Activated CD4-positive, alpha-beta T cell treated with anti-CD3 and anti-CD28 coated beads for 36 hours (primary cell): ENCODE data around the gene NTN4. TPM values are rescaled to one million over a fixed set of nuclear protein-coding genes. Genes with fewer than 3 reads are reported as not detected.
"Not testable (repeated sequence)": the region's sequence is repeated elsewhere in the genome, so short reads cannot be mapped to it uniquely, and the experiment has no call there.

Experiments used
- ATAC-seq: fragments of 200-7000 bp; cut with Tn5 transposase; one replicate; pipeline ENCODE4 v1.10.0; 2021; ENCODE audit warnings: mild to moderate bottlenecking, moderate library complexity
- CTCF ChIA-PET: fragments of 350-600 bp; sonication (Branson Sonifier 250); formaldehyde crosslinking; loops from one replicate; lab custom pipeline; 2021; ENCODE audit warnings: antibody characterized with exemption; lab: Charles Lee
- POLR2A ChIA-PET: fragments of 350-600 bp; sonication (Branson Sonifier 250); formaldehyde crosslinking; loops from one replicate; lab custom pipeline; 2021; ENCODE audit warnings: antibody characterized with exemption, inconsistent platforms; lab: Charles Lee
- DNase-seq: peaks from one replicate; pipeline ENCODE4 v3.0.0-alpha.2; 2020
- H3K27ac Mint-ChIP-seq: one replicate; pipeline ENCODE4 v1.8.0; 2021; ENCODE audit warnings: mixed read lengths
- H3K27me3 Mint-ChIP-seq: one replicate; pipeline ENCODE4 v1.8.0; 2021; ENCODE audit warnings: mixed read lengths
- H3K36me3 Mint-ChIP-seq: one replicate; pipeline ENCODE4 v1.8.0; 2021; ENCODE audit warnings: low read depth, mixed read lengths
- H3K4me1 Mint-ChIP-seq: one replicate; pipeline ENCODE4 v1.8.0; 2021; ENCODE audit warnings: mixed read lengths
- H3K4me3 Mint-ChIP-seq: one replicate; pipeline ENCODE4 v1.8.0; 2021; ENCODE audit warnings: mild to moderate bottlenecking, moderate library complexity, mixed read lengths
- H3K9me3 Mint-ChIP-seq: one replicate; pipeline ENCODE4 v1.8.0; 2021; ENCODE audit warnings: low read depth, mixed read lengths
- intact Hi-C, 2 experiments: fragments of 100-400 bp; cut with DNase I in 1 of 2; cut with micrococcal nuclease in 1 of 2; formaldehyde crosslinking; loops; one replicate each; pipeline versions ENCODE4 v1.14.2 to v1.15.1; 2022 to 2024; cut with DNase I, micrococcal nuclease
- total RNA-seq, 2 experiments: library from RNA; stranded (reverse); gene quantifications; one replicate each; pipeline ENCODE4 v1.2.3, GENCODE V29; 2021

NTN4 gene
- total RNA-seq, 2 experiments from 2014 or later: not detected

- intact Hi-C loops: loop anchor here in 1 of 2 experiments (10.0 kb wide), 1 partner anchor 185 kb away; no protein-coding TSS in a partner anchor
- Mint-ChIP-seq H3K4me3 (no peak overlapping the region), H3K27me3 (peaks cover 2% of the 10 kb centered on the region), H3K27ac (no peak overlapping the region), H3K36me3 (no peaks in the 10 kb centered on the region), H3K4me1 (no peaks in the 10 kb centered on the region), H3K9me3 (no peaks in the 10 kb centered on the region)
- ATAC-seq (no peak), DNase-seq (no peak)
- ChIA-PET CTCF (interaction anchor here (1.2 to 1.6 kb wide), 3 partner anchors 11 to 93 kb away, joined by 3 to 5 read pairs (median 4); no protein-coding TSS in a partner anchor), POLR2A (no interaction called here)
Measured at GRCh38 chr12:95629392-95629791, 161.2 kb downstream of the NTN4 start.

- Mint-ChIP-seq H3K27me3 (peaks cover 2% of the 10 kb centered on the region), H3K36me3 (no peaks in the 10 kb centered on the region), H3K4me1 (no peaks in the 10 kb centered on the region), H3K27ac (no peak overlapping the region), H3K4me3 (no peak overlapping the region), H3K9me3 (no peaks in the 10 kb centered on the region)
- intact Hi-C loops: loop anchor here in 1 of 2 experiments (10.0 kb wide), 1 partner anchor 188 kb away; no protein-coding TSS in a partner anchor
- DNase-seq (no peak), ATAC-seq (no peak)
- CTCF ChIA-PET: interaction anchor here (0.6 kb wide), 1 partner anchor 1715 kb away, joined by 3 read pairs; no protein-coding TSS in a partner anchor
- POLR2A ChIA-PET: no interaction called here
Measured at GRCh38 chr12:95626854-95627253, 163.7 kb downstream of the NTN4 start.

- H3K4me1 Mint-ChIP-seq: no peaks in the 10 kb centered on the region
- no peak overlapping the region for H3K4me3 Mint-ChIP-seq
- peaks cover 2% of the 10 kb centered on the region for H3K27me3 Mint-ChIP-seq
- ATAC-seq (no peak), DNase-seq (no peak)
- no peaks in the 10 kb centered on the region for H3K9me3 Mint-ChIP-seq
- intact Hi-C loops: loop anchor here in 1 of 2 experiments (10.0 kb wide), 1 partner anchor 190 kb away; no protein-coding TSS in a partner anchor
- H3K36me3 Mint-ChIP-seq: no peaks in the 10 kb centered on the region
- no peak overlapping the region for H3K27ac Mint-ChIP-seq
- ChIA-PET POLR2A (no interaction called here), CTCF (no interaction called here)
Measured at GRCh38 chr12:95625012-95625411, 165.6 kb downstream of the NTN4 start.

GRCh38 chr12:95624589-95624988 lies 166.0 kb downstream of the NTN4 start:
- POLR2A ChIA-PET: no interaction called here
- ATAC-seq (no peak), DNase-seq (no peak)
- intact Hi-C loops: loop anchor here (5.0 to 10.0 kb wide), 2 partner anchors 190 to 193 kb away; no protein-coding TSS in a partner anchor
- Mint-ChIP-seq H3K4me3 (no peak overlapping the region), H3K4me1 (no peaks in the 10 kb centered on the region), H3K9me3 (no peaks in the 10 kb centered on the region), H3K27ac (no peak overlapping the region), H3K36me3 (no peaks in the 10 kb centered on the region), H3K27me3 (peaks cover 2% of the 10 kb centered on the region)
- CTCF ChIA-PET: interaction anchor here (0.6 to 0.7 kb wide), 2 partner anchors 67 to 972 kb away, joined by 3 read pairs; no protein-coding TSS in a partner anchor

- POLR2A ChIA-PET: no interaction called here
- Mint-ChIP-seq H3K36me3 (no peaks in the 10 kb centered on the region), H3K4me1 (no peaks in the 10 kb centered on the region), H3K4me3 (no peak overlapping the region), H3K27ac (no peak overlapping the region), H3K9me3 (no peaks in the 10 kb centered on the region), H3K27me3 (peaks cover 2% of the 10 kb centered on the region)
- ATAC-seq (no peak), DNase-seq (peak; percentile 59)
- intact Hi-C loops: loop anchor here (2.0 to 10.0 kb wide), 3 partner anchors 191 to 375 kb away; no protein-coding TSS in a partner anchor
- CTCF ChIA-PET: interaction anchor here (0.6 to 0.7 kb wide), 2 partner anchors 66 to 971 kb away, joined by 3 read pairs; no protein-coding TSS in a partner anchor
Measured at GRCh38 chr12:95623554-95624170, 166.9 kb downstream of the NTN4 start.

- CTCF ChIA-PET: no interaction called here
- Mint-ChIP-seq H3K4me1 (no peaks in the 10 kb centered on the region), H3K4me3 (no peak overlapping the region), H3K9me3 (no peaks in the 10 kb centered on the region), H3K36me3 (no peaks in the 10 kb centered on the region), H3K27ac (no peak overlapping the region), H3K27me3 (peaks cover 2% of the 10 kb centered on the region)
- no peak for ATAC-seq
- intact Hi-C loops: loop anchor here (2.0 to 10.0 kb wide), 3 partner anchors 192 to 376 kb away; no protein-coding TSS in a partner anchor
- DNase-seq: no peak
- POLR2A ChIA-PET: no interaction called here
Measured at GRCh38 chr12:95622879-95623278, 167.7 kb downstream of the NTN4 start.

GRCh38 chr12:95621725-95622124 lies 168.8 kb downstream of the NTN4 start:
- Mint-ChIP-seq H3K27me3 (peaks cover 2% of the 10 kb centered on the region), H3K4me1 (no peaks in the 10 kb centered on the region), H3K27ac (no peak overlapping the region), H3K4me3 (no peak overlapping the region), H3K9me3 (no peaks in the 10 kb centered on the region), H3K36me3 (no peaks in the 10 kb centered on the region)
- intact Hi-C loops: loop anchor here (2.0 to 10.0 kb wide), 3 partner anchors 193 to 377 kb away; no protein-coding TSS in a partner anchor
- no peak for DNase-seq
- no peak for ATAC-seq
- CTCF ChIA-PET: no interaction called here
- POLR2A ChIA-PET: no interaction called here

GRCh38 chr12:95620171-95620570 lies 170.4 kb downstream of the NTN4 start:
- no peaks in the 10 kb centered on the region for H3K27me3 Mint-ChIP-seq
- H3K9me3 Mint-ChIP-seq: no peaks in the 10 kb centered on the region
- CTCF ChIA-PET: interaction anchor here (0.6 kb wide), 1 partner anchor 1056 kb away, joined by 3 read pairs; no protein-coding TSS in a partner anchor
- no peak overlapping the region for H3K4me3 Mint-ChIP-seq
- POLR2A ChIA-PET: no interaction called here
- intact Hi-C loops: loop anchor here (5.0 to 10.0 kb wide), 2 partner anchors 195 to 197 kb away; no protein-coding TSS in a partner anchor
- ATAC-seq: no peak
- DNase-seq: no peak
- H3K36me3 Mint-ChIP-seq: no peaks in the 10 kb centered on the region
- no peaks in the 10 kb centered on the region for H3K4me1 Mint-ChIP-seq
- no peak overlapping the region for H3K27ac Mint-ChIP-seq

GRCh38 chr12:95616470-95616869 lies 174.1 kb downstream of the NTN4 start:
- intact Hi-C loops, H3K4me1 Mint-ChIP-seq, H3K9me3 Mint-ChIP-seq, DNase-seq, POLR2A ChIA-PET, CTCF ChIA-PET, H3K36me3 Mint-ChIP-seq, H3K27me3 Mint-ChIP-seq, H3K4me3 Mint-ChIP-seq, H3K27ac Mint-ChIP-seq, ATAC-seq: not testable (repeated sequence)

- Mint-ChIP-seq H3K27me3 (no peaks in the 10 kb centered on the region), H3K27ac (no peak overlapping the region), H3K4me3 (no peak overlapping the region), H3K9me3 (no peaks in the 10 kb centered on the region), H3K36me3 (no peaks in the 10 kb centered on the region), H3K4me1 (no peaks in the 10 kb centered on the region)
- no peak for ATAC-seq
- ChIA-PET CTCF (interaction anchor here (0.6 to 0.7 kb wide), 2 partner anchors 65 to 71 kb away, joined by 3 read pairs; no protein-coding TSS in a partner anchor), POLR2A (no interaction called here)
- intact Hi-C loops: no loop called here
- no peak for DNase-seq
Measured at GRCh38 chr12:95615749-95616148, 174.8 kb downstream of the NTN4 start.

- Mint-ChIP-seq H3K36me3 (no peaks in the 10 kb centered on the region), H3K4me3 (no peak overlapping the region), H3K4me1 (no peaks in the 10 kb centered on the region), H3K27me3 (no peaks in the 10 kb centered on the region), H3K27ac (no peak overlapping the region), H3K9me3 (no peaks in the 10 kb centered on the region)
- intact Hi-C loops: no loop called here
- POLR2A ChIA-PET: no interaction called here
- DNase-seq (no peak), ATAC-seq (no peak)
- CTCF ChIA-PET: interaction anchor here (0.6 kb wide), 1 partner anchor 872 kb away, joined by 3 read pairs; no protein-coding TSS in a partner anchor
Measured at GRCh38 chr12:95614390-95614982, 176.1 kb downstream of the NTN4 start.
